ENCODE results near the gene SERP2.

Gene SERP2

DNA sequence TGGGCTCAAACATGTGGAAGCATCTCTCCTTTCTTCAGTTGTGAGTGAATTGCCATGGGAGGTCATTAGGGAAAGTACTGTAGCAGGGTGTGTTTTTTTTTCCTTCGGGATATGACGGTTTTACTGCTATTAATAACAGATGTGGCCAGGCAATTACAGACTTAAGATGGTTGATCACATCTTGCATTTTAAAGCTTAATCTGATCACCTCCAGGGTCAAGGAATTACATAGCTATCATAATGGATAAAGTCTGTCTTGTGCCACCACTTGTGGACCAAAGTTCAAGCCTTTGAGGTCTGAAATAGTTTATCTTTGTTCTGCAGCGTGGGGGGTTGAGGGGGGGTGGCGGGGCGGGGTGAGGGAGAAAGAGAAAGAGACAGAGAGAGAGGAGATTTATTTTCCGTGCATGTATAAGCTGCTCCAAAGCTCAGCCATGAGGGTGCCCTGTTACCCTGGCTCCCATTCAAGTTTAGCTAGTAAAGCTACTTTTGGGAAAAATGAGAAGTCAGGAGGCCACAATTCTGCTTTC is 5.5 kb upstream of the SERP2 start (continued):
- TF ChIP-seq ZBTB10 (tag by site-specific recombination; IDR thresholded peaks at IDR 0.05) (no peak), FEZF1 (tag by site-specific recombination; IDR thresholded peaks at IDR 0.05) (peak; percentile 47), ZBTB7A (tag by site-specific recombination; IDR thresholded peaks at IDR 0.05; ENCODE audit: low read depth) (no peak), ZNF701 (tag by site-specific recombination; IDR thresholded peaks at IDR 0.05) (no peak), ZNF426 (tag by site-specific recombination; IDR thresholded peaks at IDR 0.05) (no peak), ZFP37 (tag by site-specific recombination; IDR thresholded peaks at IDR 0.05) (no peak), ZNF580 (tag by site-specific recombination; IDR thresholded peaks at IDR 0.05) (no peak), ZNF521 (tag by site-specific recombination; IDR thresholded peaks at IDR 0.05) (no peak), PRDM1 (tag by site-specific recombination; IDR thresholded peaks at IDR 0.05) (peak; percentile 57; the same call in 1 of the 2 replicates), ZNF792 (tag by site-specific recombination; IDR thresholded peaks at IDR 0.05) (no peak), ZFP3 (tag by site-specific recombination; IDR thresholded peaks at IDR 0.05; ENCODE audit: low read depth) (no peak), ZNF610 (tag by site-specific recombination; IDR thresholded peaks at IDR 0.05; ENCODE audit: borderline replicate concordance) (no peak), ZNF433 (tag by site-specific recombination; IDR thresholded peaks at IDR 0.05; ENCODE audit: low read depth) (no peak), ZNF214 (tag by site-specific recombination; IDR thresholded peaks at IDR 0.05; ENCODE audit: borderline replicate concordance) (no peak), ZNF174 (tag by site-specific recombination; IDR thresholded peaks at IDR 0.05) (no peak), ZBTB26 (tag by site-specific recombination; optimal IDR thresholded peaks at IDR 0.05) (no peak), REPIN1 (tag by site-specific recombination; IDR thresholded peaks at IDR 0.05; ENCODE audit: low read depth) (no peak), GLIS1 (tag by site-specific recombination; IDR thresholded peaks at IDR 0.05) (peak; percentile 84), BCL6B (tag by site-specific recombination; IDR thresholded peaks at IDR 0.05) (no peak), ZBTB44 (tag by site-specific recombination; IDR thresholded peaks at IDR 0.05) (no peak), ZNF654 (tag by site-specific recombination; IDR thresholded peaks at IDR 0.05; ENCODE audit: low read depth) (no peak), ELK4 (IDR thresholded peaks at IDR 0.05; ENCODE audit: borderline replicate concordance, low read depth, low read length) (no peak), YY1 (tag by site-specific recombination; IDR thresholded peaks at IDR 0.05) (peak; percentile 14; the same call in 1 of the 2 replicates), TCF7L2 (IDR thresholded peaks at IDR 0.05; ENCODE audit: borderline replicate concordance, low read depth, low read length) (peak; percentile 39; the same call in 1 of the 2 replicates), OSR2 (tag by site-specific recombination; IDR thresholded peaks at IDR 0.05) (0 out of 2 replicates have a peak, but pooled peaks have one; percentile 31)
- TF ChIP-seq, protein P1, sequence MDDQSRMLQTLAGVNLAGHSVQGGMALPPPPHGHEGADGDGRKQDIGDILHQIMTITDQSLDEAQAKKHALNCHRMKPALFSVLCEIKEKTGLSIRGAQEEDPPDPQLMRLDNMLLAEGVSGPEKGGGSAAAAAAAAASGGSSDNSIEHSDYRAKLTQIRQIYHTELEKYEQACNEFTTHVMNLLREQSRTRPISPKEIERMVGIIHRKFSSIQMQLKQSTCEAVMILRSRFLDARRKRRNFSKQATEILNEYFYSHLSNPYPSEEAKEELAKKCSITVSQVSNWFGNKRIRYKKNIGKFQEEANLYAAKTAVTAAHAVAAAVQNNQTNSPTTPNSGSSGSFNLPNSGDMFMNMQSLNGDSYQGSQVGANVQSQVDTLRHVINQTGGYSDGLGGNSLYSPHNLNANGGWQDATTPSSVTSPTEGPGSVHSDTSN (CRISPR knock-in tag; IDR thresholded peaks at IDR 0.05) = no peak
- TF ChIP-seq, protein P2, sequence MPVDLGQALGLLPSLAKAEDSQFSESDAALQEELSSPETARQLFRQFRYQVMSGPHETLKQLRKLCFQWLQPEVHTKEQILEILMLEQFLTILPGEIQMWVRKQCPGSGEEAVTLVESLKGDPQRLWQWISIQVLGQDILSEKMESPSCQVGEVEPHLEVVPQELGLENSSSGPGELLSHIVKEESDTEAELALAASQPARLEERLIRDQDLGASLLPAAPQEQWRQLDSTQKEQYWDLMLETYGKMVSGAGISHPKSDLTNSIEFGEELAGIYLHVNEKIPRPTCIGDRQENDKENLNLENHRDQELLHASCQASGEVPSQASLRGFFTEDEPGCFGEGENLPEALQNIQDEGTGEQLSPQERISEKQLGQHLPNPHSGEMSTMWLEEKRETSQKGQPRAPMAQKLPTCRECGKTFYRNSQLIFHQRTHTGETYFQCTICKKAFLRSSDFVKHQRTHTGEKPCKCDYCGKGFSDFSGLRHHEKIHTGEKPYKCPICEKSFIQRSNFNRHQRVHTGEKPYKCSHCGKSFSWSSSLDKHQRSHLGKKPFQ (tag by site-specific recombination; IDR thresholded peaks at IDR 0.05) = 0 out of 2 replicates have a peak, but pooled peaks have one; percentile 14
- TF ChIP-seq, protein P3, sequence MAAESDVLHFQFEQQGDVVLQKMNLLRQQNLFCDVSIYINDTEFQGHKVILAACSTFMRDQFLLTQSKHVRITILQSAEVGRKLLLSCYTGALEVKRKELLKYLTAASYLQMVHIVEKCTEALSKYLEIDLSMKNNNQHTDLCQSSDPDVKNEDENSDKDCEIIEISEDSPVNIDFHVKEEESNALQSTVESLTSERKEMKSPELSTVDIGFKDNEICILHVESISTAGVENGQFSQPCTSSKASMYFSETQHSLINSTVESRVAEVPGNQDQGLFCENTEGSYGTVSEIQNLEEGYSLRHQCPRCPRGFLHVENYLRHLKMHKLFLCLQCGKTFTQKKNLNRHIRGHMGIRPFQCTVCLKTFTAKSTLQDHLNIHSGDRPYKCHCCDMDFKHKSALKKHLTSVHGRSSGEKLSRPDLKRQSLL (tag by site-specific recombination; IDR thresholded peaks at IDR 0.05) = no peak

All from HEK293 (cell line).